ENCODE results near the gene DPM1.

DNA sequence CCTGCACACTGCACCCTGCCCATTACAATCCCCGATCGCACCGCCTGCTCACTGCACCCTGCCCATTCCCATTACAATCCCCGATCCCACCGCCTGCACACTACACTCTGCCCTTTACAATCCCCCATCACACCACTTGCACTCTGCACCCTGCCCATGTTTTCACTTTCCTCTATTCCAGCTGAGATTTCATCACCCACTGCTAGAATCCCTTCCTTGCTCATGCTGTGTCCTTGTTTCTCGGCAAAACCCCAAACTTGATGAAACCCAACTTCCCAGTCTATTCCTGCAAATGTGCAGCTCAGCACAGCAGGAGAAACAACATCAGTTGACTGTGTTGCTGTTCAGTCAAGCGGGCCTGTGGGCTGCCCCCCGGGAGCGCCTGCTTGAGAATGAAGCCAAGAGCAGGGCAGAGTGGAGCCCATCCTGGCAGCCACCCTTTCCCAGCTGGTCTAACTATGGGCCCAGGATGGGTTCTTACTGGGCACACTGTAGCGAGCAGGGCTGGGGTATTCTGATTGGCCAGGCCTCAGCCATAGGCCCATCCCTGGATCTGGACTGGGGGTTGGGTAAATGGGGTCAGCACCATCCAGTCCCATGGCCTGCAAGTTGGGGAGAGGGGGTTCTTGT, 17.5 kb upstream of the DPM1 start:
- TF ChIP-seq, protein P1, sequence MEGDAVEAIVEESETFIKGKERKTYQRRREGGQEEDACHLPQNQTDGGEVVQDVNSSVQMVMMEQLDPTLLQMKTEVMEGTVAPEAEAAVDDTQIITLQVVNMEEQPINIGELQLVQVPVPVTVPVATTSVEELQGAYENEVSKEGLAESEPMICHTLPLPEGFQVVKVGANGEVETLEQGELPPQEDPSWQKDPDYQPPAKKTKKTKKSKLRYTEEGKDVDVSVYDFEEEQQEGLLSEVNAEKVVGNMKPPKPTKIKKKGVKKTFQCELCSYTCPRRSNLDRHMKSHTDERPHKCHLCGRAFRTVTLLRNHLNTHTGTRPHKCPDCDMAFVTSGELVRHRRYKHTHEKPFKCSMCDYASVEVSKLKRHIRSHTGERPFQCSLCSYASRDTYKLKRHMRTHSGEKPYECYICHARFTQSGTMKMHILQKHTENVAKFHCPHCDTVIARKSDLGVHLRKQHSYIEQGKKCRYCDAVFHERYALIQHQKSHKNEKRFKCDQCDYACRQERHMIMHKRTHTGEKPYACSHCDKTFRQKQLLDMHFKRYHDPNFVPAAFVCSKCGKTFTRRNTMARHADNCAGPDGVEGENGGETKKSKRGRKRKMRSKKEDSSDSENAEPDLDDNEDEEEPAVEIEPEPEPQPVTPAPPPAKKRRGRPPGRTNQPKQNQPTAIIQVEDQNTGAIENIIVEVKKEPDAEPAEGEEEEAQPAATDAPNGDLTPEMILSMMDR (IDR thresholded peaks at IDR 0.05 in 2 of 3, conservative IDR thresholded peaks at IDR 0.05 in 1 of 3; ENCODE audit: borderline replicate concordance in 1 of 3, insufficient read depth in 1 of 3, low read depth in 2 of 3, low read length in 2 of 3) = no peak
- no peak for TF ChIP-seq EZH2 (IDR thresholded peaks at IDR 0.05)
- no peak for TF ChIP-seq POLR2A (IDR thresholded peaks at IDR 0.05; ENCODE audit: borderline replicate concordance, extremely low read depth, insufficient read depth, insufficient read length)
- no peak for TF ChIP-seq ZNF274 (IDR thresholded peaks at IDR 0.05; ENCODE audit: low read depth, low read length)
- TF ChIP-seq SIN3A (IDR thresholded peaks at IDR 0.05; ENCODE audit: low read depth) = no peak
- TF ChIP-seq, protein P2, sequence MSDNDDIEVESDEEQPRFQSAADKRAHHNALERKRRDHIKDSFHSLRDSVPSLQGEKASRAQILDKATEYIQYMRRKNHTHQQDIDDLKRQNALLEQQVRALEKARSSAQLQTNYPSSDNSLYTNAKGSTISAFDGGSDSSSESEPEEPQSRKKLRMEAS (IDR thresholded peaks at IDR 0.05) = no peak
- TF ChIP-seq, protein P3, sequence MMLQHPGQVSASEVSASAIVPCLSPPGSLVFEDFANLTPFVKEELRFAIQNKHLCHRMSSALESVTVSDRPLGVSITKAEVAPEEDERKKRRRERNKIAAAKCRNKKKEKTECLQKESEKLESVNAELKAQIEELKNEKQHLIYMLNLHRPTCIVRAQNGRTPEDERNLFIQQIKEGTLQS (IDR thresholded peaks at IDR 0.05) = no peak

Measured in HCT116 (cell line).